ENCODE measurements around the gene DNAJB6.

- TF ChIP-seq TAF1 (IDR thresholded peaks at IDR 0.05; ENCODE audit: borderline replicate concordance, insufficient read depth, low read length) (no peak), SIN3A (IDR thresholded peaks at IDR 0.05; ENCODE audit: borderline replicate concordance, insufficient read depth, low read length) (no peak), REST (IDR thresholded peaks at IDR 0.05; ENCODE audit: insufficient read depth in 1 of 2, low read depth in 2 of 2, low read length in 2 of 2) (no peak), POLR2AphosphoS5 (IDR thresholded peaks at IDR 0.05; ENCODE audit: low read depth, low read length) (no peak)
These were observed 21.4 kb downstream of the DNAJB6 start for GRCh38 chr7:157358041-157358752.
